K562 (cell line): ENCODE measurements around the gene TK1. TPM values are rescaled to one million over a fixed set of nuclear protein-coding genes. Genes with fewer than 3 reads are reported as not detected.

ENCODE experiments used
- ARID3B ChIP-seq: fragments of 250-450 bp; sonication (Bioruptor Pico); IDR thresholded peaks from 2 replicates; pipeline ENCODE4 v1.4.0; 2020; ENCODE audit warnings: borderline replicate concordance
- C11orf30 ChIP-seq: fragments of 450-650 bp; IDR thresholded peaks from 2 replicates; pipeline ENCODE4 v1.6.1; 2016; ENCODE audit warnings: low read depth, mild to moderate bottlenecking
- GATA2 ChIP-seq: sonication (generic); formaldehyde crosslinking; IDR thresholded peaks from 2 replicates; pipeline ENCODE4 v1.4.0; 2020; ENCODE audit warnings: mild to moderate bottlenecking, missing genetic modification reagents
- GATAD2B ChIP-seq: fragments of 450-650 bp; IDR thresholded peaks from 2 replicates; pipeline ENCODE4 v1.6.1; 2017; ENCODE audit warnings: mild to moderate bottlenecking, borderline replicate concordance
- HMG20B ChIP-seq: fragments of 250-450 bp; sonication (Bioruptor Pico); IDR thresholded peaks from 2 replicates; pipeline ENCODE4 v1.5.0; 2021; ENCODE audit warnings: mild to moderate bottlenecking
- RBM14 ChIP-seq: fragments of 200-400 bp; formaldehyde crosslinking; IDR thresholded peaks from 2 replicates; pipeline ENCODE4 v1.6.1; 2018; ENCODE audit warnings: low read depth, mild to moderate bottlenecking, low read length, moderate library complexity, borderline replicate concordance; ENCODE audit not compliant: insufficient read depth
- U2AF2 ChIP-seq: fragments of 200-400 bp; formaldehyde crosslinking; optimal IDR thresholded peaks from 2 replicates; pipeline ENCODE3; 2017; ENCODE audit warnings: low read depth, mild to moderate bottlenecking, low read length
- XRCC3 ChIP-seq: fragments of 450-650 bp; IDR thresholded peaks from 2 replicates; pipeline ENCODE4 v1.6.1; 2017; ENCODE audit warnings: mild to moderate bottlenecking, moderate library complexity
- ZC3H11A ChIP-seq: IDR thresholded peaks from 2 replicates; pipeline ENCODE4 v1.6.1; 2012; ENCODE audit warnings: low read depth, low read length, improper control_type of control experiment
- ZNF12 ChIP-seq: sonication (generic); formaldehyde crosslinking; IDR thresholded peaks from 2 replicates; pipeline ENCODE4 v1.4.0; 2020; ENCODE audit warnings: mild to moderate bottlenecking, missing genetic modification reagents
- ZNF121 ChIP-seq: sonication (generic); formaldehyde crosslinking; conservative IDR thresholded peaks from 2 replicates; pipeline ENCODE4 v1.8.0; 2022; ENCODE audit warnings: missing genetic modification reagents
- ZNF174 ChIP-seq: fragments of 250-450 bp; sonication (Bioruptor Pico); IDR thresholded peaks from 2 replicates; pipeline ENCODE4 v1.4.0; 2020; ENCODE audit warnings: mild to moderate bottlenecking
- ZNF436 ChIP-seq: fragments of 250-450, 450-650 bp; sonication (Bioruptor Pico); formaldehyde crosslinking; IDR thresholded peaks from 2 replicates; pipeline ENCODE4 v1.7.0; 2020; ENCODE audit warnings: mild to moderate bottlenecking
- ZNF785 ChIP-seq: fragments of 250-450 bp; sonication (Bioruptor Pico); IDR thresholded peaks from 2 replicates; pipeline ENCODE4 v1.4.0; 2020; ENCODE audit warnings: mild to moderate bottlenecking
- polyA plus RNA-seq, 8 experiments: library from polyadenylated mRNA; depleted of rRNA in 4 of 8; stranded (reverse) in 5 of 8; unstranded in 3 of 8; fragments of >200 nt; fragmentation: Nextera tagmentation in 2 of 8; fragmentation: Illumina TruSeq in 1 of 8; extraction: Ambion mirVana in 2 of 8; extraction: Trizol in 1 of 8; gene quantifications; 2 replicates each; pipeline versions ENCODE4 v1.2.1 to v1.2.3, GENCODE V29; 2011 to 2014; ENCODE audit warnings: inconsistent platforms in 1 of 8, missing spikeins in 1 of 8
- total RNA-seq, 7 experiments: library from RNA; depleted of rRNA in 6 of 7; stranded (reverse); fragments of >200 nt in 6 of 7; fragmentation: Illumina TruSeq in 2 of 7; extraction: Trizol in 2 of 7; gene quantifications; 2 replicates each; pipeline versions ENCODE4 v1.2.1 to v1.2.3, GENCODE V29; 2011 to 2021; ENCODE audit warnings: low replicate concordance in 1 of 7
- TF ChIP-seq, protein P1 (sequence below), 2 experiments: fragments of 200-800 bp in 1 of 2; sonication (Bioruptor generic) in 1 of 2; sonication (generic) in 1 of 2; formaldehyde crosslinking in 1 of 2; IDR thresholded peaks in 1 of 2; conservative IDR thresholded peaks in 1 of 2; 2 replicates each; pipeline versions ENCODE4 v1.5.0 to v1.6.1; 2016 to 2020; ENCODE audit warnings: missing compliant biosample characterization in 1 of 2, missing genetic modification characterization in 1 of 2, missing genetic modification reagents in 1 of 2
- TF ChIP-seq, protein P2 (sequence below): sonication (generic); formaldehyde crosslinking; IDR thresholded peaks from 2 replicates; pipeline ENCODE4 v1.8.1; 2022; ENCODE audit warnings: missing genetic modification reagents
- TF ChIP-seq, protein P3 (sequence below): sonication (generic); IDR thresholded peaks from 2 replicates; pipeline ENCODE4 v1.6.1; 2016
- TF ChIP-seq, protein P4 (sequence below): sonication (generic); formaldehyde crosslinking; IDR thresholded peaks from 2 replicates; pipeline ENCODE4 v1.8.1; 2023; ENCODE audit warnings: mild to moderate bottlenecking, missing genetic modification reagents, moderate library complexity
- TF ChIP-seq, protein P5 (sequence below): fragments of 250-450 bp; sonication (Bioruptor Pico); IDR thresholded peaks from 2 replicates; pipeline ENCODE4 v1.4.0; 2020; ENCODE audit warnings: mild to moderate bottlenecking

Gene TK1
- total and polyA plus RNA-seq, 9 of the 15 experiments (the other 6 are each of a cell fraction or from before 2014, with no cell fraction given) = 8.4 to 280 (median 103) TPM

GRCh38 chr17:78186692-78187595, at the start of gene TK1, which contains the start of gene AFMID (continued):
- TF ChIP-seq, protein P1, sequence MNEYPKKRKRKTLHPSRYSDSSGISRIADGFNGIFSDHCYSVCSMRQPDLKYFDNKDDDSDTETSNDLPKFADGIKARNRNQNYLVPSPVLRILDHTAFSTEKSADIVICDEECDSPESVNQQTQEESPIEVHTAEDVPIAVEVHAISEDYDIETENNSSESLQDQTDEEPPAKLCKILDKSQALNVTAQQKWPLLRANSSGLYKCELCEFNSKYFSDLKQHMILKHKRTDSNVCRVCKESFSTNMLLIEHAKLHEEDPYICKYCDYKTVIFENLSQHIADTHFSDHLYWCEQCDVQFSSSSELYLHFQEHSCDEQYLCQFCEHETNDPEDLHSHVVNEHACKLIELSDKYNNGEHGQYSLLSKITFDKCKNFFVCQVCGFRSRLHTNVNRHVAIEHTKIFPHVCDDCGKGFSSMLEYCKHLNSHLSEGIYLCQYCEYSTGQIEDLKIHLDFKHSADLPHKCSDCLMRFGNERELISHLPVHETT (CRISPR knock-in tag; conservative IDR thresholded peaks at IDR 0.05 in 1 of 2, IDR thresholded peaks at IDR 0.05 in 1 of 2) = no peak
- TF ChIP-seq GATA2 (CRISPR knock-in tag) (no peak), ZNF12 (CRISPR knock-in tag) (no peak), ZNF436 (CRISPR knock-in tag) (no peak), GATAD2B (no peak; the same call in 1 of the 2 replicates), C11orf30 (peak; percentile 70; the same call in 1 of the 2 replicates), ARID3B (CRISPR knock-in tag) (no peak), HMG20B (CRISPR knock-in tag) (no peak), RBM14 (no peak), ZNF121 (CRISPR knock-in tag) (peak; percentile 26; the same call in 1 of the 2 replicates), ZNF785 (CRISPR knock-in tag) (no peak), ZNF174 (CRISPR knock-in tag) (no peak), XRCC3 (no peak), ZC3H11A (no peak), U2AF2 (no peak)
- TF ChIP-seq, protein P2, sequence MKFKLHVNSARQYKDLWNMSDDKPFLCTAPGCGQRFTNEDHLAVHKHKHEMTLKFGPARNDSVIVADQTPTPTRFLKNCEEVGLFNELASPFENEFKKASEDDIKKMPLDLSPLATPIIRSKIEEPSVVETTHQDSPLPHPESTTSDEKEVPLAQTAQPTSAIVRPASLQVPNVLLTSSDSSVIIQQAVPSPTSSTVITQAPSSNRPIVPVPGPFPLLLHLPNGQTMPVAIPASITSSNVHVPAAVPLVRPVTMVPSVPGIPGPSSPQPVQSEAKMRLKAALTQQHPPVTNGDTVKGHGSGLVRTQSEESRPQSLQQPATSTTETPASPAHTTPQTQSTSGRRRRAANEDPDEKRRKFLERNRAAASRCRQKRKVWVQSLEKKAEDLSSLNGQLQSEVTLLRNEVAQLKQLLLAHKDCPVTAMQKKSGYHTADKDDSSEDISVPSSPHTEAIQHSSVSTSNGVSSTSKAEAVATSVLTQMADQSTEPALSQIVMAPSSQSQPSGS = no peak
- TF ChIP-seq, protein P3, sequence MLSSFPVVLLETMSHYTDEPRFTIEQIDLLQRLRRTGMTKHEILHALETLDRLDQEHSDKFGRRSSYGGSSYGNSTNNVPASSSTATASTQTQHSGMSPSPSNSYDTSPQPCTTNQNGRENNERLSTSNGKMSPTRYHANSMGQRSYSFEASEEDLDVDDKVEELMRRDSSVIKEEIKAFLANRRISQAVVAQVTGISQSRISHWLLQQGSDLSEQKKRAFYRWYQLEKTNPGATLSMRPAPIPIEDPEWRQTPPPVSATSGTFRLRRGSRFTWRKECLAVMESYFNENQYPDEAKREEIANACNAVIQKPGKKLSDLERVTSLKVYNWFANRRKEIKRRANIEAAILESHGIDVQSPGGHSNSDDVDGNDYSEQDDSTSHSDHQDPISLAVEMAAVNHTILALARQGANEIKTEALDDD = no peak
- TF ChIP-seq, protein P4, sequence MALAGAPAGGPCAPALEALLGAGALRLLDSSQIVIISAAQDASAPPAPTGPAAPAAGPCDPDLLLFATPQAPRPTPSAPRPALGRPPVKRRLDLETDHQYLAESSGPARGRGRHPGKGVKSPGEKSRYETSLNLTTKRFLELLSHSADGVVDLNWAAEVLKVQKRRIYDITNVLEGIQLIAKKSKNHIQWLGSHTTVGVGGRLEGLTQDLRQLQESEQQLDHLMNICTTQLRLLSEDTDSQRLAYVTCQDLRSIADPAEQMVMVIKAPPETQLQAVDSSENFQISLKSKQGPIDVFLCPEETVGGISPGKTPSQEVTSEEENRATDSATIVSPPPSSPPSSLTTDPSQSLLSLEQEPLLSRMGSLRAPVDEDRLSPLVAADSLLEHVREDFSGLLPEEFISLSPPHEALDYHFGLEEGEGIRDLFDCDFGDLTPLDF (CRISPR knock-in tag) = peak; percentile 99
- TF ChIP-seq, protein P5, sequence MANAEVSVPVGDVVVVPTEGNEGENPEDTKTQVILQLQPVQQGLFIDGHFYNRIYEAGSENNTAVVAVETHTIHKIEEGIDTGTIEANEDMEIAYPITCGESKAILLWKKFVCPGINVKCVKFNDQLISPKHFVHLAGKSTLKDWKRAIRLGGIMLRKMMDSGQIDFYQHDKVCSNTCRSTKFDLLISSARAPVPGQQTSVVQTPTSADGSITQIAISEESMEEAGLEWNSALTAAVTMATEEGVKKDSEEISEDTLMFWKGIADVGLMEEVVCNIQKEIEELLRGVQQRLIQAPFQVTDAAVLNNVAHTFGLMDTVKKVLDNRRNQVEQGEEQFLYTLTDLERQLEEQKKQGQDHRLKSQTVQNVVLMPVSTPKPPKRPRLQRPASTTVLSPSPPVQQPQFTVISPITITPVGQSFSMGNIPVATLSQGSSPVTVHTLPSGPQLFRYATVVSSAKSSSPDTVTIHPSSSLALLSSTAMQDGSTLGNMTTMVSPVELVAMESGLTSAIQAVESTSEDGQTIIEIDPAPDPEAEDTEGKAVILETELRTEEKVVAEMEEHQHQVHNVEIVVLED (CRISPR knock-in tag) = 0 out of 2 replicates have a peak, but pooled peaks have one; percentile 10
